Activated CD8-positive, alpha-beta T cell treated with anti-CD3 and anti-CD28 coated beads, Interleukin-2, amount 10 ng/mL, durations not matched to agents 7 days and 5 days (primary cell): ENCODE results near the gene SMURF2. TPM values are rescaled to one million over a fixed set of nuclear protein-coding genes. Genes with fewer than 3 reads are reported as not detected.

Source experiments
- ATAC-seq: fragments of 150-1000 bp; cut with Tn5 transposase; one replicate; pipeline ENCODE4 v1.10.0; 2021; ENCODE audit warnings: moderate library complexity
- CTCF ChIA-PET: fragments of 350-600 bp; sonication (Branson Sonifier 250); formaldehyde crosslinking; loops from one replicate; lab custom pipeline; 2021; ENCODE audit warnings: antibody characterized with exemption; lab: Charles Lee
- POLR2A ChIA-PET: fragments of 350-600 bp; sonication (Branson Sonifier 250); formaldehyde crosslinking; loops from one replicate; lab custom pipeline; 2021; ENCODE audit warnings: antibody characterized with exemption; lab: Charles Lee
- DNase-seq: peaks from one replicate; pipeline ENCODE4 v3.0.0-alpha.2; 2020
- H3K27ac Mint-ChIP-seq: one replicate; pipeline ENCODE4 v1.8.0; 2021; ENCODE audit warnings: mild to moderate bottlenecking, mixed read lengths
- H3K27me3 Mint-ChIP-seq: one replicate; pipeline ENCODE4 v1.8.0; 2021; ENCODE audit warnings: low read depth, mixed read lengths
- H3K36me3 Mint-ChIP-seq: one replicate; pipeline ENCODE4 v1.8.0; 2021; ENCODE audit warnings: low read depth, mixed read lengths
- H3K4me1 Mint-ChIP-seq: one replicate; pipeline ENCODE4 v1.8.0; 2021; ENCODE audit warnings: low read depth, mixed read lengths
- H3K4me3 Mint-ChIP-seq: one replicate; pipeline ENCODE4 v1.8.0; 2021; ENCODE audit warnings: mild to moderate bottlenecking, mixed read lengths
- H3K9me3 Mint-ChIP-seq: one replicate; pipeline ENCODE4 v1.8.0; 2022; ENCODE audit warnings: mixed read lengths; ENCODE audit not compliant: insufficient read depth
- total RNA-seq, 2 experiments: library from RNA; stranded (reverse); gene quantifications; one replicate each; pipeline ENCODE4 v1.2.3, GENCODE V29; 2021

The SMURF2 gene
- total RNA-seq, 2 experiments from 2014 or later: 16.1 to 16.4 TPM

- peaks cover 42% of the 10 kb centered on the region for H3K4me1 Mint-ChIP-seq
- POLR2A ChIA-PET: interaction anchor here (0.6 to 4.2 kb wide), 23 partner anchors 8 to 727 kb away, joined by 3 to 151 read pairs (median 4); partner anchors contain the start of genes LRRC37A3, POLG2 and SMURF2
- peak; percentile 32 for ATAC-seq
- peak overlapping the region; percentile 100 for H3K27ac Mint-ChIP-seq
- H3K36me3 Mint-ChIP-seq: peaks cover 59% of the 10 kb centered on the region
- CTCF ChIA-PET: interaction anchor here (0.7 to 7.3 kb wide), 16 partner anchors 8 to 230 kb away, joined by 3 to 88 read pairs (median 3); partner anchors contain the start of gene POLG2
- peak overlapping the region; percentile 99 for H3K4me3 Mint-ChIP-seq
- peak; percentile 63 for DNase-seq
- no peaks in the 10 kb centered on the region for H3K9me3 Mint-ChIP-seq
- H3K27me3 Mint-ChIP-seq: no peaks in the 10 kb centered on the region
These were observed 154.7 kb downstream of the SMURF2 start for GRCh38 chr17:64507413-64507782.

DNA sequence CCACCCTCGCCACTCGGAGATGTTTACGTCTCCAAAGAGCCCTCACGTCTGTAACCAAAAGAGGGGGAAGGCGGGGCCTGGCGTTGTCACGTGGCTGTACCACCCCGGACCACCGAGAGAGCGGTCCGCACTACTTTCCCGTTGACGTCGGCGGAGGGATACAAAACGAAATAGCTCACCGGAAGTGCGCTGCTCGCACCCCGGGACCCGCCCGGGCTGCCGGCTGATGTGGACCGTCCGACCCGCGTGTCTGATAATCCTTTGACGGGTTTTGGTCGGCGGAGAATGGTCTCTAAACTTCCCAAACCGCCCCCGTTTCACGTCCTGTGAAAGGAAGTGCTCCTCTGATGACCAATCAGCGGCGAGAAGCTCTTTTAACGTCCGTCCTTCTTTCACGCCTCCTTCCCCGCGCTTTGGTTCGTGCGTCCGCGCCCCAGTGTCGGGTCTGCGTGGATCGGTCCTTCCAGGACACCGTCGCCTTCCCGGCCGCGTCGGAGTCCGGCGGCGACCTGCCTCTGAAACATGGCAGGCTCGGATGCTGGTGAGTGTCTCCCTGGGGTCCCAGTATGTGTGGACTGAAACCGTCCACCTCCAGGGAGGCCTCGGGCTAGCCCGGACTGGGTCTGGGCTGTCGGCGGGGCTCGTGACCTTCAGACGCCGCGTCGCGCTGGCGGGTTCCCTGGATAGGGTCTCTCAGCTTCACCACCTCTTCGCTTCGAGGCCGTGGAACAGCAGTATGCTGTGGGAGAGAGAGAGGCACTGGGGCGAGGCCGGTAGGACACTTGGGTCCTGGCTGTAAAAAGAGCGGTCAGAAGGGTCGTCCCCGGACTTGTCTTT lies 155.3 kb downstream of the SMURF2 start, which contains the start of gene CEP95:
Gene CEP95, plus strand, starts transcription at position 402 of the 837 bp plus-strand sequence. Its CDS starts 121 bp downstream, at position 523.
- H3K4me3 Mint-ChIP-seq: peak within 1 kb of the TSS; percentile 99
- ChIA-PET CTCF (interaction anchor here (0.6 to 7.3 kb wide), 12 partner anchors 9 to 233 kb away, joined by 3 to 88 read pairs (median 6); partner anchors contain the start of gene POLG2), POLR2A (interaction anchor here (0.6 to 4.2 kb wide), 40 partner anchors 9 to 726 kb away, joined by 3 to 151 read pairs (median 4); partner anchors contain the start of genes LRRC37A3, POLG2, SMURF2 and TEX2)
- peak; percentile 64 for ATAC-seq
- no peaks in the 10 kb centered on the region for H3K9me3 Mint-ChIP-seq
- peak within 1 kb of the TSS; percentile 100 for H3K27ac Mint-ChIP-seq
- no peaks in the 10 kb centered on the region for H3K27me3 Mint-ChIP-seq
- H3K36me3 Mint-ChIP-seq: peaks cover 61% of the 10 kb centered on the region
- peaks cover 45% of the 10 kb centered on the region for H3K4me1 Mint-ChIP-seq
- DNase-seq: peak; percentile 98

DNA sequence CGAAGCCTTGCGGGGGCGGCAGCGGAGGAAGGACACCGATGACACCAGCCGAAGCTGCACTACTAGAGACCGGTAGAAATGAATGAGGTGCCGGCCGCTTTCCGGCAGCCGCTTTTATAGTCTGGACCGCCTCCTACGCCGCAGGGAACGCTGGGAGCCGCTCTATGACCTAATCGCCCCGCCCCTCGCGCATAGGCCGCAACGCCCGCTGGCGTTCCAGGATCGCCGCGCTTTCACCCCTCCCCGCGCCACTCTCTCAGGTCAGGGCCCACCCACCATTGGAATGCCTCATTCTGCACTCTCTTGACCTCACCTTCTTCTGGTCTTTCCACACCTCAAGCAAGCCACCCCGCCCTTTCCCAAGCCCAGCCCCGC lies 155.9 kb downstream of the SMURF2 start, which contains the start of gene DDX5:
Gene DDX5, minus strand, starts transcription at position 89 of the 375 bp plus-strand sequence. CDS start 170 bp downstream, outside the sequence.
- Mint-ChIP-seq H3K36me3 (peaks cover 61% of the 10 kb centered on the region), H3K27ac (peak within 1 kb of the TSS; percentile 100), H3K27me3 (no peaks in the 10 kb centered on the region), H3K4me3 (peak within 1 kb of the TSS; percentile 99), H3K4me1 (peaks cover 50% of the 10 kb centered on the region), H3K9me3 (no peaks in the 10 kb centered on the region)
- ChIA-PET CTCF (interaction anchor here (0.6 to 7.3 kb wide), 11 partner anchors 9 to 234 kb away, joined by 3 to 88 read pairs (median 8); partner anchors contain the start of gene POLG2), POLR2A (interaction anchor here (0.6 to 4.2 kb wide), 37 partner anchors 8 to 663 kb away, joined by 3 to 151 read pairs (median 4); partner anchors contain the start of genes PECAM1, POLG2, SMURF2 and TEX2)
- ATAC-seq (peak; percentile 58), DNase-seq (peak; percentile 98)

GRCh38 chr17:64505340-64506200 lies 156.5 kb downstream of the SMURF2 start:
- peak overlapping the region; percentile 100 for H3K27ac Mint-ChIP-seq
- peak overlapping the region; percentile 99 for H3K4me3 Mint-ChIP-seq
- CTCF ChIA-PET: interaction anchor here (2.8 to 7.3 kb wide), 4 partner anchors 9 to 94 kb away, joined by 13 to 88 read pairs (median 68); partner anchors contain the start of gene POLG2

GRCh38 chr17:64504769-64505339 lies 157.3 kb downstream of the SMURF2 start:
- CTCF ChIA-PET: interaction anchor here (1.1 to 7.3 kb wide), 5 partner anchors 8 to 112 kb away, joined by 3 to 88 read pairs (median 59); partner anchors contain the start of gene POLG2
- ATAC-seq: no peak
- DNase-seq: no peak
- H3K36me3 Mint-ChIP-seq: peaks cover 67% of the 10 kb centered on the region
- H3K27ac Mint-ChIP-seq: peak overlapping the region; percentile 100
- no peaks in the 10 kb centered on the region for H3K9me3 Mint-ChIP-seq
- POLR2A ChIA-PET: interaction anchor here (0.6 to 4.2 kb wide), 27 partner anchors 7 to 481 kb away, joined by 3 to 151 read pairs (median 4); partner anchors contain the start of genes PECAM1, POLG2 and SMURF2
- H3K27me3 Mint-ChIP-seq: no peaks in the 10 kb centered on the region
- H3K4me3 Mint-ChIP-seq: peak overlapping the region; percentile 99
- H3K4me1 Mint-ChIP-seq: peaks cover 63% of the 10 kb centered on the region

More at GRCh38 chr17:64505340-64506200, 156.5 kb downstream of the SMURF2 start:
- POLR2A ChIA-PET: interaction anchor here (0.6 to 4.2 kb wide), 34 partner anchors 8 to 480 kb away, joined by 3 to 151 read pairs (median 4); partner anchors contain the start of genes PECAM1, POLG2 and SMURF2
- no peaks in the 10 kb centered on the region for H3K9me3 Mint-ChIP-seq
- H3K27me3 Mint-ChIP-seq: no peaks in the 10 kb centered on the region
- ATAC-seq (peak; percentile 49), DNase-seq (peak; percentile 93)
- H3K4me1 Mint-ChIP-seq: peaks cover 56% of the 10 kb centered on the region
- peaks cover 64% of the 10 kb centered on the region for H3K36me3 Mint-ChIP-seq

GRCh38 chr17:64503821-64504768 lies 158.0 kb downstream of the SMURF2 start:
- no peak for DNase-seq
- Mint-ChIP-seq H3K4me3 (peak overlapping the region; percentile 99), H3K4me1 (peaks cover 68% of the 10 kb centered on the region), H3K9me3 (no peaks in the 10 kb centered on the region), H3K36me3 (peaks cover 71% of the 10 kb centered on the region), H3K27me3 (no peaks in the 10 kb centered on the region), H3K27ac (peak overlapping the region; percentile 100)
- POLR2A ChIA-PET: interaction anchor here (1.1 to 4.2 kb wide), 9 partner anchors 6 to 158 kb away, joined by 3 to 151 read pairs (median 18); partner anchors contain the start of genes POLG2 and SMURF2
- CTCF ChIA-PET: interaction anchor here (1.1 to 7.3 kb wide), 4 partner anchors 7 to 112 kb away, joined by 3 to 88 read pairs (median 68); partner anchors contain the start of gene POLG2
- no peak for ATAC-seq

GRCh38 chr17:64503341-64503740 lies 158.8 kb downstream of the SMURF2 start:
- no peak overlapping the region for H3K4me3 Mint-ChIP-seq
- peaks cover 69% of the 10 kb centered on the region for H3K4me1 Mint-ChIP-seq
- ChIA-PET CTCF (interaction anchor here (1.1 to 7.3 kb wide), 4 partner anchors 12 to 146 kb away, joined by 3 to 88 read pairs (median 42); no protein-coding TSS in a partner anchor), POLR2A (interaction anchor here (1.2 kb wide), 1 partner anchor 153 kb away, joined by 3 read pairs; no protein-coding TSS in a partner anchor)
- H3K36me3 Mint-ChIP-seq: peaks cover 75% of the 10 kb centered on the region
- peak overlapping the region; percentile 62 for H3K27ac Mint-ChIP-seq
- DNase-seq (no peak), ATAC-seq (no peak)
- no peaks in the 10 kb centered on the region for H3K27me3 Mint-ChIP-seq
- H3K9me3 Mint-ChIP-seq: no peaks in the 10 kb centered on the region

DNA sequence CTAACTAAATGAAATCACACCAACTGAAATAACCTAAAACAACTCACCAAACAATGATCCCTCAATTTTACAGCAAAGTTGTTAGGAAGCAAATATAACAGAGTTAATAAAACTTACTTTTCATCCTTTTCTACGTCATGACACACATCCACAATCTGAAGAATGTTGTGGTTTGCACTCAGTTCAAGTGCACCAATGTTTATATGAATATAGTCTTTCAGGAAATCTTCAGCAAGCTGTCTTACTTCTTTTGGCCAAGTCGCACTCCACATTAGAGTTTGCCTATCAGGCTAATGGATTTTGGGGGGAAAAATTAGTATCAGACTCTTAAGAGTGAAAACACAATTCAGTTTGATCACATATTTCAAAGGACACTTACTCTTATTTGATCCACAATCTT lies 159.3 kb downstream of the SMURF2 start:
- H3K36me3 Mint-ChIP-seq: peaks cover 80% of the 10 kb centered on the region
- no peak overlapping the region for H3K4me3 Mint-ChIP-seq
- POLR2A ChIA-PET: interaction anchor here (0.6 to 1.5 kb wide), 3 partner anchors 11 to 206 kb away, joined by 3 to 9 read pairs (median 3); no protein-coding TSS in a partner anchor

DNA sequence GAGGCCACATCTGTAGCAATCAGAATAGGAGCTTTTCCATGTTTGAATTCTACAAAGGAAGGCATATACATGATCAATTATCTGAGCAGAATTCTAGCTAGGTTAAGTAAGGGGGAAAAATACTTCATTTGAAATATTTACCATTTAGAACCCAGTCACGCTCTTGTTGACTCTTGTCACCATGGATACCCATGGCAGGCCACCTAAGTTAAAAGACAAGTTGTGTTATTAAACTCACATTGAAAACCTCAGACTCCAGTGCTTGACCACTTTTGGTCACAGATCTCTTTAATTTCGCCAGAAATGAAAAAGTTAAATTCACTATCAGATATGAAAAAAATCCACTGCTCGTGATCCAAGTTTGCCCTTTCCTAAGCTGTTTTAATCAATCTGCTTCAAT lies 160.1 kb downstream of the SMURF2 start:
- peaks cover 73% of the 10 kb centered on the region for H3K4me1 Mint-ChIP-seq
- H3K4me3 Mint-ChIP-seq: no peak overlapping the region
- ATAC-seq (no peak), DNase-seq (no peak)
- peaks cover 80% of the 10 kb centered on the region for H3K36me3 Mint-ChIP-seq
- no peaks in the 10 kb centered on the region for H3K27me3 Mint-ChIP-seq
- no peaks in the 10 kb centered on the region for H3K9me3 Mint-ChIP-seq
- H3K27ac Mint-ChIP-seq: peak overlapping the region; percentile 31
- ChIA-PET POLR2A (interaction anchor here (0.6 to 1.5 kb wide), 4 partner anchors 10 to 207 kb away, joined by 3 to 9 read pairs (median 3); no protein-coding TSS in a partner anchor), CTCF (interaction anchor here (1.3 to 7.3 kb wide), 4 partner anchors 11 to 147 kb away, joined by 3 to 88 read pairs (median 42); no protein-coding TSS in a partner anchor)

More for the DNA sequence above, 159.3 kb downstream of the SMURF2 start:
- CTCF ChIA-PET: interaction anchor here (1.6 to 7.3 kb wide), 3 partner anchors 11 to 146 kb away, joined by 7 to 88 read pairs (median 76); no protein-coding TSS in a partner anchor
- ATAC-seq (no peak), DNase-seq (no peak)
- Mint-ChIP-seq H3K9me3 (no peaks in the 10 kb centered on the region), H3K27ac (no peak overlapping the region), H3K4me1 (peaks cover 72% of the 10 kb centered on the region), H3K27me3 (no peaks in the 10 kb centered on the region)
